ENCODE data around the gene CTSF.

The CTSF gene

DNA sequence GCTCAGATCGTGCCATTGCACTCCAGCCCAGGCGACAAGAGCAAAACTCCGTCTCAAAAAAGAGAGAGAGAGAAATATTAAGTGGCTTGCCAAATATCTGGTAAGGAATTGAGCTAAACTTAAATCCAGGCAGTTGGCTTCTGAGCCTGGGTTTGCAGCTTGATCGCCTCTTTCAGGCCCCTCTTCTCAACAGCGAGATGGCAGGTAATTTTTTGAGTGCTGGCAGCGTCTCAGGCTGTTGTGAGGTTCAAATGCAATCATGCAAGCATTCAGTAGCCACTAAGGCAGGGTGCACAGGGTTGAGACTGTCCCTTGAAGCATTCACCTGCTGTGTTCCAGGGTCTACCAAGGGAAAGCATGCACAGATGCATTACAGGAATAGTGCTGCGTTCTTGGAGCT is 670 bp upstream of the CTSF start:
- no peak overlapping the region for H3K4me2 ChIP-seq (ENCODE audit: low read length)
- H4K20me1 ChIP-seq (ENCODE audit: insufficient read depth, low read length) = no peaks in the 10 kb centered on the region
- no peak overlapping the region for H2AFZ ChIP-seq (ENCODE audit: low read depth, low read length)
- no peak overlapping the region for H3K4me3 ChIP-seq (ENCODE audit: low read length)
- H3K36me3 ChIP-seq (replicated peaks; ENCODE audit: low read depth, low read length) = no peaks in the 10 kb centered on the region
- no peaks in the 10 kb centered on the region for H3K79me2 ChIP-seq (ENCODE audit: low read length)
- TF ChIP-seq, protein P1, sequence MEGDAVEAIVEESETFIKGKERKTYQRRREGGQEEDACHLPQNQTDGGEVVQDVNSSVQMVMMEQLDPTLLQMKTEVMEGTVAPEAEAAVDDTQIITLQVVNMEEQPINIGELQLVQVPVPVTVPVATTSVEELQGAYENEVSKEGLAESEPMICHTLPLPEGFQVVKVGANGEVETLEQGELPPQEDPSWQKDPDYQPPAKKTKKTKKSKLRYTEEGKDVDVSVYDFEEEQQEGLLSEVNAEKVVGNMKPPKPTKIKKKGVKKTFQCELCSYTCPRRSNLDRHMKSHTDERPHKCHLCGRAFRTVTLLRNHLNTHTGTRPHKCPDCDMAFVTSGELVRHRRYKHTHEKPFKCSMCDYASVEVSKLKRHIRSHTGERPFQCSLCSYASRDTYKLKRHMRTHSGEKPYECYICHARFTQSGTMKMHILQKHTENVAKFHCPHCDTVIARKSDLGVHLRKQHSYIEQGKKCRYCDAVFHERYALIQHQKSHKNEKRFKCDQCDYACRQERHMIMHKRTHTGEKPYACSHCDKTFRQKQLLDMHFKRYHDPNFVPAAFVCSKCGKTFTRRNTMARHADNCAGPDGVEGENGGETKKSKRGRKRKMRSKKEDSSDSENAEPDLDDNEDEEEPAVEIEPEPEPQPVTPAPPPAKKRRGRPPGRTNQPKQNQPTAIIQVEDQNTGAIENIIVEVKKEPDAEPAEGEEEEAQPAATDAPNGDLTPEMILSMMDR (IDR thresholded peaks at IDR 0.05; ENCODE audit: low read depth, low read length) = no peak
- no peak for TF ChIP-seq EZH2phosphoT487 (IDR thresholded peaks at IDR 0.05; ENCODE audit: low read depth)
- no peaks in the 10 kb centered on the region for H3K4me1 ChIP-seq (ENCODE audit: low read length)
- no peaks in the 10 kb centered on the region for H3K9me3 ChIP-seq (ENCODE audit: insufficient read depth, low read length)
- 0 out of 2 replicates have a peak, but pooled peaks cover 5% of the 10 kb centered on the region for H3K27me3 ChIP-seq (ENCODE audit: low read depth, low read length)
- H3K9ac ChIP-seq (ENCODE audit: low read length) = no peak overlapping the region
- no peak overlapping the region for H3K27ac ChIP-seq (ENCODE audit: low read length)

DNA sequence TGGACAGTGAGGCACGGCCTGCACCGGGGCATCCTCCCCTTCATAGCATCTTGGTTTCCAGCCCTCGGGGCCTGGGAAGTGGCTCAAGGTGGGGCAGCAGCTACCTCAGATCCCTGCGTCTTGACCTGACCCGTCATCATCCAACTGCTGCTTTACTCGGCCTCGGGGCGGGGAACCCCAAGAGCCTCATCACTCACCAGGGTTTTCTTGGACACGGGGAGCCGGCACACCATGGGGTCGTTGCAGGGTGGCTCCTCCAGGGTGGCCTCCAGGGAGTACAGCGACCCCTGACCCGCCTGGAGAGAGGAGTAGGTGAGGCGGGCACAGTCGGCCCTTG is 651 bp downstream of the CTSF start:
- no peak overlapping the region for H2AFZ ChIP-seq (ENCODE audit: low read depth, low read length)
- H3K79me2 ChIP-seq (ENCODE audit: low read length) = no peaks in the 10 kb centered on the region
- TF ChIP-seq, protein P1 (IDR thresholded peaks at IDR 0.05; ENCODE audit: low read depth, low read length) = no peak
- no peak for TF ChIP-seq EZH2phosphoT487 (IDR thresholded peaks at IDR 0.05; ENCODE audit: low read depth)
- H3K9ac ChIP-seq (ENCODE audit: low read length) = no peak overlapping the region
- no peaks in the 10 kb centered on the region for H3K36me3 ChIP-seq (replicated peaks; ENCODE audit: low read depth, low read length)
- 0 out of 2 replicates have a peak, but pooled peaks cover 5% of the 10 kb centered on the region for H3K27me3 ChIP-seq (ENCODE audit: low read depth, low read length)
- no peak overlapping the region for H3K4me3 ChIP-seq (ENCODE audit: low read length)
- H3K4me2 ChIP-seq (ENCODE audit: low read length) = no peak overlapping the region
- no peaks in the 10 kb centered on the region for H3K4me1 ChIP-seq (ENCODE audit: low read length)
- no peaks in the 10 kb centered on the region for H3K9me3 ChIP-seq (ENCODE audit: insufficient read depth, low read length)
- no peak overlapping the region for H3K27ac ChIP-seq (ENCODE audit: low read length)
- no peaks in the 10 kb centered on the region for H4K20me1 ChIP-seq (ENCODE audit: insufficient read depth, low read length)

DNA sequence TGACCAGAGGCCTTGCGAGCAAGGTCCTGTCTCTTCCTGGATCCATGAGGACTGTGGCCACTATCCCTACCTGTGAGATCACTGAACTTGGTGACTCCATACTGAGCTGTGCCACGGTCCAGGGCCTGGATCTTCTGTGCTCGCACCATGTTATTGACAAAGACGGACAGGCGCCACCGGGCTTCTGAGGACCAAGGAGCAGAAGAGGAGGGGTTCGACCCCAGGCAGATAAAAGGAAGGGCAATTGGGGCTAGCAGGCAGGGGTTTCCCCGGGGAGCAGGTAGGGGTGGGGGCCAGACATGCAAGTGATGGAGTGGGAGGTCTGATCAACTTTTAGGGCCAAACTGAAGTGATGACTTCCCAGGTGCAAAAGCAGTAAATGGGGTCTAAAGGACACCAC is 2.2 kb downstream of the CTSF start:
- H3K27me3 ChIP-seq (ENCODE audit: low read depth, low read length) = 0 out of 2 replicates have a peak, but pooled peaks cover 5% of the 10 kb centered on the region
- no peaks in the 10 kb centered on the region for H3K4me1 ChIP-seq (ENCODE audit: low read length)
- no peaks in the 10 kb centered on the region for H3K9me3 ChIP-seq (ENCODE audit: insufficient read depth, low read length)
- no peak overlapping the region for H2AFZ ChIP-seq (ENCODE audit: low read depth, low read length)
- TF ChIP-seq, protein P1 (IDR thresholded peaks at IDR 0.05; ENCODE audit: low read depth, low read length) = no peak
- no peak for TF ChIP-seq EZH2phosphoT487 (IDR thresholded peaks at IDR 0.05; ENCODE audit: low read depth)
- H3K4me3 ChIP-seq (ENCODE audit: low read length) = no peak overlapping the region
- no peak overlapping the region for H3K4me2 ChIP-seq (ENCODE audit: low read length)
- H3K9ac ChIP-seq (ENCODE audit: low read length) = no peak overlapping the region
- no peaks in the 10 kb centered on the region for H3K79me2 ChIP-seq (ENCODE audit: low read length)
- H3K36me3 ChIP-seq (replicated peaks; ENCODE audit: low read depth, low read length) = no peaks in the 10 kb centered on the region
- H3K27ac ChIP-seq (ENCODE audit: low read length) = no peak overlapping the region
- no peaks in the 10 kb centered on the region for H4K20me1 ChIP-seq (ENCODE audit: insufficient read depth, low read length)

DNA sequence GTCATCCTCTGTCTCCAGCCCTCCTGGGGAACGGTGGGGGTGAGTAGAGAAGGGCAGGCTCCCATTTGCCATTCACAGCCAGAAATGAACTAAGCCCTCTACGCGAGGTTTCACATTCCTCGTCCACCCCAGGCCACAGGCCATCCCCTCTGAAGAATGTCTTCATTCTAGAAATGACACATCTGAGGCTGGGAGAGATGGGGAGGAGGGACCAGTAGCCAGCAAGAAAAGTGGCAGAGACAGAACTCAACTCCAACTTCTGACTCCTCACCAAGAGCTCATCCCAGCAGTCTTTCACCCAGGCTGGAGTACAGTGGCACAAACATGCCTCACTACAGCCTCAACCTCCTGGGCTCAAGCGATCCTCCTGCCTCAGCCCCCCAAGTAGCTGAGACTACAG is 3.4 kb downstream of the CTSF start:
- H3K4me2 ChIP-seq (ENCODE audit: low read length) = no peak overlapping the region
- H3K27ac ChIP-seq (ENCODE audit: low read length) = no peak overlapping the region
- no peaks in the 10 kb centered on the region for H3K36me3 ChIP-seq (replicated peaks; ENCODE audit: low read depth, low read length)
- no peak for TF ChIP-seq EZH2phosphoT487 (IDR thresholded peaks at IDR 0.05; ENCODE audit: low read depth)
- TF ChIP-seq, protein P1 (IDR thresholded peaks at IDR 0.05; ENCODE audit: low read depth, low read length) = no peak
- no peaks in the 10 kb centered on the region for H3K27me3 ChIP-seq (ENCODE audit: low read depth, low read length)
- H4K20me1 ChIP-seq (ENCODE audit: insufficient read depth, low read length) = no peaks in the 10 kb centered on the region
- H3K4me3 ChIP-seq (ENCODE audit: low read length) = no peak overlapping the region
- H3K9me3 ChIP-seq (ENCODE audit: insufficient read depth, low read length) = no peaks in the 10 kb centered on the region
- H3K9ac ChIP-seq (ENCODE audit: low read length) = no peak overlapping the region
- H2AFZ ChIP-seq (ENCODE audit: low read depth, low read length) = no peak overlapping the region
- no peaks in the 10 kb centered on the region for H3K4me1 ChIP-seq (ENCODE audit: low read length)
- H3K79me2 ChIP-seq (ENCODE audit: low read length) = no peaks in the 10 kb centered on the region

Measured in OCI-LY3 (cell line).